Effector memory CD4-positive, alpha-beta T cell (primary cell): ENCODE data around the gene KRTAP19-7.

Experiments used
- DNase-seq, 3 donors: peaks; one replicate each; pipeline ENCODE4 v3.0.0-alpha.2; 2020
- H3K27ac ChIP-seq: 2 replicates; pipeline ENCODE4 v1.7.0; 2013; ENCODE audit warnings: mild to moderate bottlenecking, low read length, moderate library complexity; ENCODE audit not compliant: insufficient read depth, poor library complexity, severe bottlenecking
- H3K27me3 ChIP-seq: replicated peaks from 2 replicates; pipeline ENCODE4 v1.7.0; 2013; ENCODE audit warnings: mild to moderate bottlenecking, low read length; ENCODE audit not compliant: insufficient read depth, control insufficient read depth, poor library complexity, severe bottlenecking
- H3K36me3 ChIP-seq: 2 replicates; pipeline ENCODE4 v1.7.0; 2013; ENCODE audit warnings: mild to moderate bottlenecking, low read length, moderate library complexity; ENCODE audit not compliant: control insufficient read depth, insufficient read depth
- H3K4me1 ChIP-seq: 2 replicates; pipeline ENCODE4 v1.7.0; 2013; ENCODE audit warnings: low read length, mild to moderate bottlenecking; ENCODE audit not compliant: control insufficient read depth, insufficient read depth, poor library complexity, severe bottlenecking
- H3K4me3 ChIP-seq: 2 replicates; pipeline ENCODE4 v1.7.0; 2013; ENCODE audit warnings: low read length, low read depth, mild to moderate bottlenecking; ENCODE audit not compliant: insufficient read depth, poor library complexity, severe bottlenecking
- H3K9me3 ChIP-seq: 2 replicates; pipeline ENCODE4 v1.7.0; 2013; ENCODE audit warnings: mild to moderate bottlenecking, low read length, moderate library complexity; ENCODE audit not compliant: control insufficient read depth
- total RNA-seq, 3 donors: gene quantifications; one replicate each; lab custom pipeline; 2026; lab: John Stamatoyannopoulos, UW

Gene KRTAP19-7, protein sequence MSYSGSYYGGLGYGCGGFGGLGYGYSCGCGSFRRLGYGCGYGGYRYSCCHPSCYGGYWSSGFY
- total RNA-seq: 0 reads per million in 3 donors

DNA sequence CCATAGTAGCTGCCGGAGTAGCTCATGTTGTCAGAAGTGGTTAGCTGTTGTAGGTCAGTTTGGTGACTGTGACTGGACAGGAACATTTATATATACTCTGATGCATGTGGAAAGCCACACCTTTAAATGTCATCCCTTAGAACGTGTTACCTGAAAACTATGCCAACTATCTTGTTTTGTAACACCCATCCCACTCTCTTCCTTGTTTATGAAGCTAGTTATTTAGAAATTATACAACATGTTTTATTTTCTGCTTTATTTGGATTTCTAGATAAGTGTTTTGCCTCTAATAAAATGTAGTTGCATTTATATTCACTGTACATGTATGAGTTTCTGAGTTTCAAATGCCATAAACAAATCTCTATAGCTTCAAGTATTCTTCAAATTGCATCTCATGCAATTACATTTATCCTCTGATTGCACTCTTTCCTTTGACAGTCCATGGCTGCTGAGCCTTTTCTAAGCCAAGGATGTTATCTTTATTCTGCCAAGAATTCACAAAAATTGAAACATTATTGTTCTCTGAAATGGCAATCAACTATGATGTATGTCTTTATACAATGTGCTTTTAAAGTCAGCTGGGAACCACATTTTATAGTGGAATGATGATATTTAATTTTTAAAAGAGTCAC is at the start of gene KRTAP19-7:
Gene KRTAP19-7, minus strand, starts transcription at position 51 of the 632 bp plus-strand sequence. Its CDS starts 25 bp downstream, at position 26.
- H3K9me3 ChIP-seq: no peaks in the 10 kb centered on the region
- DNase-seq: no peak
- H3K27me3 ChIP-seq: no peaks in the 10 kb centered on the region

DNA sequence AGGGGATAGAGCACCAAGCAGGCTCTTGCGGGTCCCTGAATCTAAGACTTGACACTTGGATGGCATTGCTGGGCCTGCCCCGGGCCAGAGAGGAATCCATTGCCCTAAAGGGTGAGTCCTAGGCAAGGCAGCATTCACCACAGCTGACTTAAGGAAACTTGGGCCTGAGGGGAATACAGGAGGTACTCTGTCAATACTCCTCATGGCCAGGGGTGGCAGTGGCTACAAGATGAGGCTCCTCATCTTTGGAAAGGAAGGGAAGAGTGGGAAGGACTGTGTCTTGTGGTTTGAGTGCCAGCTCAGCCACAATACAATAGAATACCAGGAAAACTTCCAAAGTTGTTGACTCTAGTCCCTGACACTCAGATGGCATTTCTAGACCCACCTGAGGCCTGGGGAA is 44.9 kb upstream of the KRTAP19-7 start:
- no peaks in the 10 kb centered on the region for H3K36me3 ChIP-seq
- no peaks in the 10 kb centered on the region for H3K27me3 ChIP-seq
- H3K9me3 ChIP-seq: no peaks in the 10 kb centered on the region
- no peaks in the 10 kb centered on the region for H3K4me1 ChIP-seq
- no peak overlapping the region for H3K27ac ChIP-seq
- no peak overlapping the region for H3K4me3 ChIP-seq
- no peak for DNase-seq

More for the DNA sequence above, at the start of gene KRTAP19-7:
- Histone ChIP-seq H3K4me3 (no peak within 1 kb of the TSS), H3K4me1 (no peaks in the 10 kb centered on the region), H3K27ac (no peak within 1 kb of the TSS), H3K36me3 (no peaks in the 10 kb centered on the region)

DNA sequence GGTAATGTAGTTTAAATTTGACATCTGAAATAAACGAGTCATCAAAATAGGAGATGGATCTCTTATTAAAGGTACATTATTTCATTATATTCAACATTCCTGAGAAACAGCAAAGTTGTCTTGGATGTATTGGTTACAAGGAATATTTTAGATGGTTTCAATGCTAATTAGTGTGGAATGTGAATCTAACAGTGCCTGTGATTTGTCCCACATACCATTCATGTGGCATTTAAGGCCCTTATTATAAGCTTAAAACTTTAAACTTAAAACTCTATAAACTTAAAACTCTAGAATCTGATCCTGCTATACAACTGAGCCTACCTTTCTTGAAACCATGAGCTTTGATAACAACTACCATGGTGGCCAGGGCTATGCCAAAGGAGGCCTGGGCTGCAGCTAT is 39.7 kb upstream of the KRTAP19-7 start, which contains the start of gene KRTAP22-1:
Gene KRTAP22-1, plus strand, starts transcription at position 301 of the 400 bp plus-strand sequence.
- no peaks in the 10 kb centered on the region for H3K27me3 ChIP-seq
- no peaks in the 10 kb centered on the region for H3K9me3 ChIP-seq
- no peaks in the 10 kb centered on the region for H3K4me1 ChIP-seq
- H3K27ac ChIP-seq: no peak within 1 kb of the TSS
- DNase-seq: no peak
- H3K4me3 ChIP-seq: no peak within 1 kb of the TSS
- no peaks in the 10 kb centered on the region for H3K36me3 ChIP-seq

DNA sequence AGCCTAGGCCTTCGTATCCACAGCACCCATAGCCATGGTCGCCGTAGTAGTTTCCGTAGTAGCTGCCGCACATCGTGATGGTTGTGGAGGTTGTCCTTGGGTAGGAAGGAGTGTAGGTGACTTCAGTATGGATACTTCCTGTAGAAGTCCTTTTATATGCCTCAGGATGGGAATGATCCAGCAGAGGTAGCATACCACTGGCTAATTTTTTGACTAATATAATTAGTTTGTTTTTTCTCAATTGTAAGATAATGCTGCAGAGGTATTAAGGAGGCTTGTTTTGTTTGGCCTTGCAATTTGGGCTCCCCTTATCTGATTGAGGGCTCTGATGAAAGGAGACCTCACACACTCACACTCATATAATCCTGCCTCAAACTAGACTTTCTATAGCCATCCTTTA is 37.7 kb upstream of the KRTAP19-7 start, which contains the start of gene KRTAP6-2:
Gene KRTAP6-2, minus strand, starts transcription at position 101 of the 400 bp plus-strand sequence. Its CDS starts 28 bp downstream, at position 73.
- Histone ChIP-seq H3K27ac (no peak within 1 kb of the TSS), H3K4me3 (no peak within 1 kb of the TSS), H3K27me3 (no peaks in the 10 kb centered on the region), H3K36me3 (no peaks in the 10 kb centered on the region), H3K4me1 (no peaks in the 10 kb centered on the region), H3K9me3 (no peaks in the 10 kb centered on the region)
- no peak for DNase-seq

DNA sequence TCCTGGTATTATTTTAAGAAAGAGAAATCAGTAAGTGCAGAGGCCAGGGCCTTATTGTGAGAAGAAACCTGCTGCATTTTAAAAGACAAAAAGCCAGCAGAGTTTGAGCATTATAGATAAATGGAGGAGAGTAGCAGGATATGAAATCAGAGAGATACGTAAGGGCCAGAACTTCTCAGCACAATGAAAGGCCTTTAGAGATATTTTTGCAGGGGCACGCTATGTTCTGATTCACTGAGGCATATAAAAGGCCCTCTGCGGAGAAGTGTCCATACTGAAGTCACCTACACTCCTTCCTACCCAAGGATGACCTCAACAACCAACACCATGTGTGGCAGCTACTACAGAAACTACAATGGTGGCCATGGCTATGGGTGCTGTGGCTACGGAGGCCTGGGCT is 31.0 kb upstream of the KRTAP19-7 start, which contains the start of gene KRTAP6-3:
Gene KRTAP6-3, plus strand, starts transcription at position 301 of the 400 bp plus-strand sequence. Its CDS starts 6 bp downstream, at position 307.
- H3K4me1 ChIP-seq: no peaks in the 10 kb centered on the region
- no peak within 1 kb of the TSS for H3K4me3 ChIP-seq
- H3K27me3 ChIP-seq: no peaks in the 10 kb centered on the region
- DNase-seq: no peak
- no peak within 1 kb of the TSS for H3K27ac ChIP-seq
- H3K9me3 ChIP-seq: no peaks in the 10 kb centered on the region
- no peaks in the 10 kb centered on the region for H3K36me3 ChIP-seq

DNA sequence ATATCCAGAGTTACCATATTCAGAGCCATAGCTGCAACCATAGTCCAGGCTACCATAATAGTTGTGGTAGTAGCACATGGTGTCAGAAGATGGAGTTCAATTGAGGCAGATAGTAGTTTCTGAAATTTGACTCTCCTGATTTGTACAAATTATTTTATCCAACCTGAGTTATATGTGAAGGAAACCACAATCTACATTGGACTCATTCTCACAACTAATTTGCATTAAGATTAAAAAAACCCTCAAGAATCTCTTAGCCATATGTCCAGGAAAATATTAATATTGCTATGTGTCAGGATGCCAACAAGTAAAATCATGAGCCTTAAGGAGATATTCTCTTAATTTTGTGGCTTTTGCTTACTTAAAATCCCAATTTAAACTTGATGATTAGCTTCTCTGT is 29.2 kb upstream of the KRTAP19-7 start, which contains the start of gene KRTAP22-2:
Gene KRTAP22-2, minus strand, starts transcription at position 101 of the 400 bp plus-strand sequence.
- H3K27ac ChIP-seq: no peak within 1 kb of the TSS
- no peaks in the 10 kb centered on the region for H3K9me3 ChIP-seq
- no peak for DNase-seq
- H3K27me3 ChIP-seq: no peaks in the 10 kb centered on the region
- no peak within 1 kb of the TSS for H3K4me3 ChIP-seq
- no peaks in the 10 kb centered on the region for H3K36me3 ChIP-seq
- no peaks in the 10 kb centered on the region for H3K4me1 ChIP-seq

DNA sequence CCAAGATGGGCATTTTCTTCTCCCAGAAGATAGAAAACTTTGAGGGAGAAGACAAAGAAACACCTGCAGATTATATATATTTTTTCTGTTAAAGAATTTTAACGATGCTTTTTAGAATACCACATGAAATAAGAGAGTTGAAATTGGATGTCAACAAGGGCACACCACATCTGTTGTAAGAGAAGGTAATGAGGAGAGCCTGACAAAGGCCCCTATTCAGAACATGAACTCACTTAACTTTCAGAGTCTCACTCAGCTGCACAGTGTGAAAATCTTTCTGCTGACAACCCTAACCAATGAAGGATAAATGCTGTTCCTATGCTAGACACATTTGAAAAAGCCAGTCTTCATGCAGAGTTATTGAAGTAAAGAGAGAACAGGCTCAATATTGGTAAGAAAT is 21.8 kb upstream of the KRTAP19-7 start:
- H3K4me1 ChIP-seq: no peaks in the 10 kb centered on the region
- DNase-seq: no peak

DNA sequence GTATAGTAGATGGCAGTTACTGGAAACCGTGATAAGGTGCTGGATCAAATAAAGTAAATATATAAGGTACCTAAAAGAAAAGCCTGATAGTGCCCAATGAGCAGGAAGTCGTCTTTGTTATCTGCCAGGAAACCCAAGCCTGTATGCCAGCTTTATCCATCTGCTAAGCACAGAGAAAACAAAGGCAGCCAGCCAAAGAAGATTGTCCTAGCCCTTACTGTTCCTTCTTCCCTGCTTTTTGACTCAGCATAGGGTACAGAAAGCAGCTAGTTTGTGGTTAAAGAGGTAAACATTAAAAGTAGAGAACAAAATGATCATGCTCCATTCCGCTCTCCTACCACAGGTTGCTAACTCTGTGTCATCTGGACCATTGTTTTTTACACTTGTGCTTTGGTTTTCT is 19.0 kb upstream of the KRTAP19-7 start:
- H3K9me3 ChIP-seq: no peaks in the 10 kb centered on the region
- DNase-seq: no peak
- no peaks in the 10 kb centered on the region for H3K4me1 ChIP-seq
- H3K27me3 ChIP-seq: no peaks in the 10 kb centered on the region
- no peak overlapping the region for H3K4me3 ChIP-seq
- no peaks in the 10 kb centered on the region for H3K36me3 ChIP-seq
- H3K27ac ChIP-seq: no peak overlapping the region

More for the DNA sequence above, 21.8 kb upstream of the KRTAP19-7 start:
- H3K27ac ChIP-seq: no peak overlapping the region
- no peaks in the 10 kb centered on the region for H3K36me3 ChIP-seq
- no peak overlapping the region for H3K4me3 ChIP-seq
- H3K9me3 ChIP-seq: no peaks in the 10 kb centered on the region
- no peaks in the 10 kb centered on the region for H3K27me3 ChIP-seq

DNA sequence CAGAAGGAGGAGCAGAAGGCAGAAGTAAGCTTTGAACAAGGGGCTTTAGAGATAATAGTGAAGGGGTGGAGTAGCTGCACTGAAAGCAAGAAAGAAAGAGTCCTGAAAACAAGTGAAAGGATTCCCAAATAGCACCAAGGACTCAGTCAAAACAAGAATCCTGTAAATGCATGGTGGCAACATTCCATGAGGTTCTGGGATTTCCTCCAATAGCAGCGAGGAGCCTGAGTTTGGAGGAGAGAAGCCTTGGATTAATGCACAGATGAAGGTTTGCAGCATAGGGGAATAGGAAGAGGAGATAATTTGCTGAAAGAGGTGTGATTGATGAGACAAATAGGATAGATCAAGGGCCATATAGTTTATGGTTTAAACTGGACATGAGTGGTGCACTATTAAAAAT is 18.2 kb upstream of the KRTAP19-7 start:
- H3K27me3 ChIP-seq: no peaks in the 10 kb centered on the region
- no peak for DNase-seq
- no peaks in the 10 kb centered on the region for H3K36me3 ChIP-seq
- no peaks in the 10 kb centered on the region for H3K9me3 ChIP-seq
- no peak overlapping the region for H3K27ac ChIP-seq
- H3K4me1 ChIP-seq: no peaks in the 10 kb centered on the region
- H3K4me3 ChIP-seq: no peak overlapping the region

DNA sequence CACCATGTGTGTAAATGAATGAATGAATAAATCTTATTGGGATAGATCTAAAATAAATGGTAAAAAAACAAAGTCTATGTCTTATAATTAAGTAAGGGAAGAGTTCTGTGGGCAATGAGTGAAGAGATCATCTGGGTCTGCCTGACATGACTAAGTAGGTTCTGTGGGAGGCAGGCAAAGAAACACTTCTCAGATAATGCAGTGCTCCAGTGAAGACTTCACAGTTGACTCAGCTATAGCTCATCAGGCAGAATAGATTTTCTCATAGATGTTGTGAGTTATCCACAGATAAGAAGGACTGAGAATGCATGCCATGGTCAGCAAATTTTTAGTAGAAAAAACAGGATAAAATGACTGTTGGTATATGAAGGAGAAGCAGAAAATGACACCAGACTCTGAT is 16.7 kb upstream of the KRTAP19-7 start:
- Histone ChIP-seq H3K4me1 (no peaks in the 10 kb centered on the region), H3K27ac (no peak overlapping the region), H3K36me3 (no peaks in the 10 kb centered on the region), H3K4me3 (no peak overlapping the region), H3K9me3 (no peaks in the 10 kb centered on the region), H3K27me3 (no peaks in the 10 kb centered on the region)
- DNase-seq: no peak
